KMS-11 (cell line): Measurements from ENCODE around the gene GMIP.

Source experiments
- H2AFZ ChIP-seq: fragments of 200-600 bp; sonication (generic); 2 replicates; pipeline ENCODE4 v1.6.1; 2016; ENCODE audit warnings: antibody characterized with exemption, mixed run types, low read depth
- H3K27ac ChIP-seq: fragments of 200-600 bp; sonication (generic); 2 replicates; pipeline ENCODE4 v1.6.1; 2016; ENCODE audit warnings: mild to moderate bottlenecking, mixed run types
- H3K27me3 ChIP-seq: fragments of 200-600 bp; sonication (generic); 2 replicates; pipeline ENCODE4 v1.6.1; 2017; ENCODE audit warnings: mild to moderate bottlenecking, low read depth, mixed run types, moderate library complexity; ENCODE audit not compliant: insufficient read depth
- H3K36me3 ChIP-seq: fragments of 200-600 bp; sonication (generic); 2 replicates; pipeline ENCODE4 v1.6.1; 2017; ENCODE audit warnings: mild to moderate bottlenecking, mixed run types; ENCODE audit not compliant: insufficient read depth
- H3K4me1 ChIP-seq: fragments of 200-600 bp; sonication (generic); 2 replicates; pipeline ENCODE4 v1.6.1; 2016; ENCODE audit warnings: mild to moderate bottlenecking, low read depth, mixed run types; ENCODE audit not compliant: poor library complexity, severe bottlenecking
- H3K4me2 ChIP-seq: fragments of 200-600 bp; sonication (generic); 2 replicates; pipeline ENCODE4 v1.7.0; 2016; ENCODE audit warnings: mild to moderate bottlenecking, mixed run types
- H3K4me3 ChIP-seq: fragments of 200-600 bp; sonication (generic); IDR thresholded peaks from 2 replicates; pipeline ENCODE4 v1.6.1; 2017; ENCODE audit warnings: low read depth, low read length, mixed read lengths; ENCODE audit not compliant: insufficient read depth
- H3K79me2 ChIP-seq: fragments of 200-600 bp; sonication (generic); 2 replicates; pipeline ENCODE4 v1.6.1; 2016; ENCODE audit warnings: low read depth, mixed run types; ENCODE audit not compliant: insufficient read depth
- H3K9ac ChIP-seq: fragments of 200-600 bp; sonication (generic); 2 replicates; pipeline ENCODE4 v1.6.1; 2016; ENCODE audit warnings: mild to moderate bottlenecking, mixed run types
- H4K20me1 ChIP-seq: fragments of 200-600 bp; sonication (generic); 2 replicates; pipeline ENCODE4 v1.6.1; 2016; ENCODE audit warnings: mild to moderate bottlenecking, mixed run types; ENCODE audit not compliant: insufficient read depth
- TF ChIP-seq, protein P1 (sequence below): fragments of 200-600 bp; sonication (generic); conservative IDR thresholded peaks from 2 replicates; pipeline ENCODE4 v1.6.1; 2017; ENCODE audit warnings: low read depth, mild to moderate bottlenecking, antibody characterized with exemption, low read length, moderate library complexity, mixed read lengths

Gene GMIP

DNA sequence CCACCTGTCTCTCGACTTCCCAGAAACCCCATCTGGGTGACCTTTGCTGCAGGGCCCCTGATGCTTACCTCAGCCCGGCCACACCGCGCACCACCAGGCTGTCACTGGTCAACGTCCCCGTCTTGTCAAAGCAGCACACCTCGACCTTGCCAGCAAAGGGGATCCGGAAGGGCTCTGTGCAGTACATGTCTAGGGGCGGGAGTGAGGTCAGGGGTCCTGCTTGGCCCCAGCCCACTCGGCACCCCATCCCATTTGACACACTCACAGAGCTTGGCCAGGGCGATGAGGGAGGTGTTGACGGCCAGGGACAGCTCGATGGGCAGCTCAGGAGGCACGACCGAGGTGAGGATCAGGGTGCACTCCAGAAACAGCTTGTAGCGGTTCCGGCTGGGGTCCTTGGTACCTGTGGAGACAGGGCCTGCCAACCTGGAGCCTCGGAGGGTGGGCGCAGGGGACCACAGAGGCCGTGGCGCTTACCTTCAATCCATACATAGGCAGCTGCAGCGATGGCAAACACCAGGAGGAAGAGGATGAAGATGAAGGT, 11.7 kb upstream of the GMIP start:
- TF ChIP-seq, protein P1, sequence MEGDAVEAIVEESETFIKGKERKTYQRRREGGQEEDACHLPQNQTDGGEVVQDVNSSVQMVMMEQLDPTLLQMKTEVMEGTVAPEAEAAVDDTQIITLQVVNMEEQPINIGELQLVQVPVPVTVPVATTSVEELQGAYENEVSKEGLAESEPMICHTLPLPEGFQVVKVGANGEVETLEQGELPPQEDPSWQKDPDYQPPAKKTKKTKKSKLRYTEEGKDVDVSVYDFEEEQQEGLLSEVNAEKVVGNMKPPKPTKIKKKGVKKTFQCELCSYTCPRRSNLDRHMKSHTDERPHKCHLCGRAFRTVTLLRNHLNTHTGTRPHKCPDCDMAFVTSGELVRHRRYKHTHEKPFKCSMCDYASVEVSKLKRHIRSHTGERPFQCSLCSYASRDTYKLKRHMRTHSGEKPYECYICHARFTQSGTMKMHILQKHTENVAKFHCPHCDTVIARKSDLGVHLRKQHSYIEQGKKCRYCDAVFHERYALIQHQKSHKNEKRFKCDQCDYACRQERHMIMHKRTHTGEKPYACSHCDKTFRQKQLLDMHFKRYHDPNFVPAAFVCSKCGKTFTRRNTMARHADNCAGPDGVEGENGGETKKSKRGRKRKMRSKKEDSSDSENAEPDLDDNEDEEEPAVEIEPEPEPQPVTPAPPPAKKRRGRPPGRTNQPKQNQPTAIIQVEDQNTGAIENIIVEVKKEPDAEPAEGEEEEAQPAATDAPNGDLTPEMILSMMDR: no peak
- no peaks in the 10 kb centered on the region for H4K20me1 ChIP-seq
- no peak overlapping the region for H3K9ac ChIP-seq
- no peak overlapping the region for H2AFZ ChIP-seq
- H3K27ac ChIP-seq: no peak overlapping the region
- peaks cover 8% of the 10 kb centered on the region; the same call in 1 of the 2 replicates for H3K36me3 ChIP-seq
- no peak overlapping the region for H3K4me3 ChIP-seq
- no peak overlapping the region for H3K4me2 ChIP-seq
- H3K4me1 ChIP-seq: no peaks in the 10 kb centered on the region
- H3K79me2 ChIP-seq: peaks cover 4% of the 10 kb centered on the region; the same call in 1 of the 2 replicates
- no peaks in the 10 kb centered on the region for H3K27me3 ChIP-seq

DNA sequence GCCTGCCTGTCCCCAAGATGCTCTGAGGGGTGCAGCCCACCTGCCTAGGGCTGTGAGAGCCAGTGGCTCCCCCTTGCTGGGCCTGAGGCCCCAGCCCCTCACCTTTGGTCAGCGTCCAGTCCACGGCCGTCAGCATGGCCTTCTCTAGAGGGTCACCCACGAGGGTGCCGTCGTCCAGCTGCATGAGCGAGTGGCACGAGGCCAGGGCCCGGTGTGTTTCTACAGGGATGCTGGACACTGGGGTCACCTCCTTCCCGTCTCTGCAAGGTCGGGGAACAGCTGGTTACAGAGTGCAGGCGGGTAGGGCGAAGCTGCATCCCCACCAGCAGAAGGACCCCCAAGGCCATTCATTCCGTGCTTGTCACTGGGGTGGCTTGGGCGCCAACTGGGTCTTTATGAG, 11.0 kb upstream of the GMIP start:
- Histone ChIP-seq H3K79me2 (no peaks in the 10 kb centered on the region), H3K36me3 (peaks cover 8% of the 10 kb centered on the region; the same call in 1 of the 2 replicates), H2AFZ (no peak overlapping the region), H3K9ac (no peak overlapping the region), H3K4me3 (no peak overlapping the region), H3K4me1 (no peaks in the 10 kb centered on the region), H3K4me2 (no peak overlapping the region), H3K27ac (no peak overlapping the region), H3K27me3 (no peaks in the 10 kb centered on the region), H4K20me1 (no peaks in the 10 kb centered on the region)
- TF ChIP-seq, protein P1: no peak

DNA sequence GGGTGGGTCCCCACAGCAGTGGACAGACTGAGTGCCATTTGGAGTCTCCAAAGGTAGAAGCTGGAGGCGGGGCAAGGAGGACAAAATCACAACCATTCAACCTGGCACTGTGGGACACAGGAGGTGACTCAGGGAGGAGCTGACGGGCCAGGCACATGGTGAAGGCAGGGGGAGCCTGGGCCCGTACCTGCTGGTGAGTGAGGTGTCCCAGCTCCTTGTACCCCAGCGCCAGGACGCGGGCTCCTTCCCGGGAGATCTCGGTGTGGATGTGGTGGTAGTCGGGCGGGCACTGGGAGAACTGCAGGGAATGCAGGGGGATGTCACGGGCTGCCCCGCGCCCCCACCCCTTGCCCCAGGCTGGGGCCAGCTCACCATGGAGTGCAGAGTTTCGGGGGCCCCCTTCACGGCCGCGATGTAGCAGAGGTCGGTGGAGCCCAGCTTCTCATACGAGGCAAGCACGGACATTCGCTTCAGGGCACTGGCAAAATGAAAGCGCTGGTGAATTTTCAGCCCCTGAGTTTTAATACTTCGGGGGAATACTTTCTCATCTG, 10.2 kb upstream of the GMIP start:
- Histone ChIP-seq H4K20me1 (no peaks in the 10 kb centered on the region), H3K4me1 (no peaks in the 10 kb centered on the region), H3K4me2 (no peak overlapping the region), H3K4me3 (no peak overlapping the region), H3K27ac (no peak overlapping the region), H3K27me3 (no peaks in the 10 kb centered on the region), H3K79me2 (no peaks in the 10 kb centered on the region), H3K36me3 (peaks cover 5% of the 10 kb centered on the region; the same call in 1 of the 2 replicates), H3K9ac (no peak overlapping the region), H2AFZ (no peak overlapping the region)
- TF ChIP-seq, protein P1: no peak

DNA sequence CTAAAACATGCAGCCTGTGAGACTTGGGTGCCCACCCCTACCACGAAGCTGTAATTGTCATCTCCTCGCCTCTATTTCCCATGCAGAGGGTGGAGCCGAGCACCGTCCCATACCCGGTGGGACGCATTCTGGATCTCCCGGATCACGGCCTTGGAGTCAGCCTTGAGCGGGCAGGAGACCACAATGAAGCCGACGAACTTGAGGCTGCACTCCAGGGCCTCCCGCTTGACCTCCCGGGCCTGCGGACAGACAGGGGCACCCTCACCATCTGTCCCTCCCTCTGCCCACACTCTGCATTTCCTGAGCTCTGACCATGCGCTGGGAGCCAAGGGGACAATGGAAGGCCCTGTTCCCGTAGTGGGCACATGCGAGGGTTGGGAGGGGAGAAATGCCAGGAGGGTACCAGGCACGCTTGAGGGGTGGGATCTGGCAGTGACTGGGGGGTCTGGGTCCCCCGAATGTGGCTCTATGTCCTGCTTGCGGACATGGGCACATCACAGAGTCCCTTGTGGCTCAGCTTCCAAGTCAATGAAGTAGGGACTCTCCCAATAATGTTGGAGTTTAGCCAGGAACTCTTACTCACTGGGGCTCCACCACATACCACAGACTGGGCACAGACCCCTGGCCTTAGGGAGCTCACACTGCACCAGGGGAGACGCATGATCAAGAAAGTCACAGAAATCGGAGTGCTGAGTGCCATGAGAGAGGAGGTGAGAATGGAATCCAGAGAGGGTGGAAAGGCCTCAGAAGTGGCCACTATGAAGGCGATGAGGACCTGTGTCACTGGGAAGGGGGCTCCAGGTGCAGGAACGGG, 9.2 kb upstream of the GMIP start:
- H3K27me3 ChIP-seq: no peaks in the 10 kb centered on the region
- no peak overlapping the region for H2AFZ ChIP-seq
- no peak overlapping the region for H3K9ac ChIP-seq
- no peaks in the 10 kb centered on the region for H4K20me1 ChIP-seq
- H3K4me2 ChIP-seq: no peak overlapping the region
- H3K36me3 ChIP-seq: peaks cover 5% of the 10 kb centered on the region; the same call in 1 of the 2 replicates
- no peaks in the 10 kb centered on the region for H3K4me1 ChIP-seq
- H3K27ac ChIP-seq: no peak overlapping the region
- TF ChIP-seq, protein P1: no peak
- H3K4me3 ChIP-seq: no peak overlapping the region
- no peaks in the 10 kb centered on the region for H3K79me2 ChIP-seq
